HEK293 (cell line): Measurements from ENCODE around the gene ZNF70.

Experiments used
- CTCF ChIA-PET: fragments of 350-600 bp; formaldehyde crosslinking; extraction: SDS; loops from one replicate; lab custom pipeline; 2021; ENCODE audit warnings: antibody characterized with exemption; lab: Yijun Ruan, JAX
- POLR2A ChIA-PET: fragments of 300-600 bp; formaldehyde crosslinking; extraction: SDS; loops from one replicate; lab custom pipeline; 2020; ENCODE audit warnings: antibody characterized with exemption, inconsistent platforms; lab: Yijun Ruan, JAX
- H3K27ac ChIP-seq: fragments of 200-500 bp; sonication (Bioruptor generic); 2 replicates; pipeline ENCODE4 v1.5.1; 2014; ENCODE audit warnings: low read depth, low read length, control low read depth, inconsistent platforms; ENCODE audit errors: extremely low read depth
- H3K36me3 ChIP-seq, 2 experiments: fragments of 200-500 bp in 1 of 2; sonication (Bioruptor generic) in 1 of 2; 1 replicate in 1 of 2; 2 replicates in 1 of 2; pipeline ENCODE4 v1.5.1; 2014 to 2017; ENCODE audit warnings: inconsistent platforms in 2 of 2, low read length in 2 of 2; ENCODE audit not compliant: control insufficient read depth in 2 of 2, insufficient read depth in 1 of 2
- H3K4me1 ChIP-seq: fragments of 200-500 bp; sonication (Bioruptor generic); 2 replicates; pipeline ENCODE4 v1.5.1; 2014; ENCODE audit warnings: mild to moderate bottlenecking, low read length, inconsistent platforms; ENCODE audit not compliant: control insufficient read depth, insufficient read depth
- H3K4me3 ChIP-seq: 2 replicates; pipeline ENCODE4 v1.5.1; 2011; ENCODE audit warnings: low read depth, mild to moderate bottlenecking, control low read depth, low read length, moderate library complexity
- H3K9me3 ChIP-seq: fragments of 200-500 bp; sonication (Bioruptor generic); 2 replicates; pipeline ENCODE4 v1.5.1; 2014; ENCODE audit warnings: low read depth, low read length, inconsistent platforms; ENCODE audit not compliant: control insufficient read depth, insufficient read depth
- CTCF ChIP-seq: fragments of 450-650 bp; formaldehyde crosslinking; IDR thresholded peaks from 2 replicates; pipeline ENCODE4 v1.5.1; 2016; ENCODE audit warnings: missing biosample characterization, missing genetic modification characterization
- MZF1 ChIP-seq: fragments of 450-650 bp; formaldehyde crosslinking; IDR thresholded peaks from 2 replicates; pipeline ENCODE4 v1.5.1; 2017; ENCODE audit warnings: missing biosample characterization, missing genetic modification characterization, borderline replicate concordance
- ZBTB17 ChIP-seq: fragments of 450-650 bp; formaldehyde crosslinking; IDR thresholded peaks from 2 replicates; pipeline ENCODE4 v1.5.1; 2016; ENCODE audit warnings: missing biosample characterization, missing genetic modification characterization
- ZBTB48 ChIP-seq: fragments of 450-650 bp; formaldehyde crosslinking; IDR thresholded peaks from 2 replicates; pipeline ENCODE4 v1.5.1; 2016; ENCODE audit warnings: missing biosample characterization, missing genetic modification characterization
- ZFP69B ChIP-seq: fragments of 450-650 bp; formaldehyde crosslinking; IDR thresholded peaks from 2 replicates; pipeline ENCODE4 v1.5.1; 2016; ENCODE audit warnings: missing biosample characterization, missing genetic modification characterization
- ZNF311 ChIP-seq: fragments of 450-650 bp; formaldehyde crosslinking; IDR thresholded peaks from 2 replicates; pipeline ENCODE4 v1.5.1; 2017; ENCODE audit warnings: missing biosample characterization, missing genetic modification characterization, borderline replicate concordance
- ZNF354C ChIP-seq: fragments of 450-650 bp; formaldehyde crosslinking; IDR thresholded peaks from 2 replicates; pipeline ENCODE4 v1.5.1; 2016; ENCODE audit warnings: missing biosample characterization, missing genetic modification characterization, low read depth, borderline replicate concordance
- ZNF416 ChIP-seq: fragments of 450-650 bp; formaldehyde crosslinking; IDR thresholded peaks from 2 replicates; pipeline ENCODE4 v1.5.1; 2016; ENCODE audit warnings: missing biosample characterization, missing genetic modification characterization
- ZNF48 ChIP-seq: fragments of 450-650 bp; formaldehyde crosslinking; IDR thresholded peaks from 2 replicates; pipeline ENCODE4 v1.5.1; 2016; ENCODE audit warnings: missing biosample characterization, missing genetic modification characterization
- ZNF549 ChIP-seq: fragments of 450-650 bp; IDR thresholded peaks from 2 replicates; pipeline ENCODE4 v1.5.1; 2018; ENCODE audit warnings: missing biosample characterization, missing genetic modification characterization, mild to moderate bottlenecking, inconsistent platforms, moderate library complexity
- ZNF560 ChIP-seq: fragments of 450-650 bp; formaldehyde crosslinking; IDR thresholded peaks from 2 replicates; pipeline ENCODE4 v1.5.1; 2017; ENCODE audit warnings: missing biosample characterization, missing genetic modification characterization, borderline replicate concordance
- ZNF701 ChIP-seq: fragments of 450-650 bp; formaldehyde crosslinking; IDR thresholded peaks from 2 replicates; pipeline ENCODE4 v1.5.1; 2016; ENCODE audit warnings: missing biosample characterization, missing genetic modification characterization
- ZNF768 ChIP-seq: fragments of 450-650 bp; formaldehyde crosslinking; IDR thresholded peaks from 2 replicates; pipeline ENCODE4 v1.5.1; 2018; ENCODE audit warnings: missing biosample characterization, mild to moderate bottlenecking, missing genetic modification characterization
- TF ChIP-seq, protein P1 (sequence below): fragments of 450-650 bp; formaldehyde crosslinking; IDR thresholded peaks from 2 replicates; pipeline ENCODE4 v1.5.1; 2016; ENCODE audit warnings: missing biosample characterization, missing genetic modification characterization
- TF ChIP-seq, protein P2 (sequence below): fragments of 450-650 bp; formaldehyde crosslinking; IDR thresholded peaks from 2 replicates; pipeline ENCODE4 v1.5.0; 2017; ENCODE audit warnings: missing biosample characterization, missing genetic modification characterization, borderline replicate concordance
- TF ChIP-seq, protein P3 (sequence below): fragments of 450-650 bp; formaldehyde crosslinking; IDR thresholded peaks from 2 replicates; pipeline ENCODE4 v1.5.1; 2017; ENCODE audit warnings: missing biosample characterization, missing genetic modification characterization

Gene ZNF70

GRCh38 chr22:23777776-23778576 is 27.1 kb upstream of the ZNF70 start:
- CTCF ChIA-PET, result interaction anchor here (0.7 to 1.1 kb wide), 2 partner anchors 72 to 94 kb away, joined by 3 to 4 read pairs; no protein-coding TSS in a partner anchor
- POLR2A ChIA-PET, result interaction anchor here (0.8 to 2.1 kb wide), 3 partner anchors 10 to 136 kb away, joined by 3 to 6 read pairs (median 4); partner anchors contain the start of gene CHCHD10
- Histone ChIP-seq H3K9me3 (no peaks in the 10 kb centered on the region), H3K27ac (no peak overlapping the region), H3K4me1 (no peaks in the 10 kb centered on the region; the same call in 1 of the 2 replicates), H3K36me3 (no peaks in the 10 kb centered on the region), H3K4me3 (no peak overlapping the region)
- TF ChIP-seq ZBTB17 (peak; percentile 86), ZNF560 (tag by site-specific recombination) (no peak), ZNF768 (tag by site-specific recombination) (peak; percentile 84; the same call in 1 of the 2 replicates), ZBTB48 (tag by site-specific recombination) (peak; percentile 91)
- TF ChIP-seq, protein P1, sequence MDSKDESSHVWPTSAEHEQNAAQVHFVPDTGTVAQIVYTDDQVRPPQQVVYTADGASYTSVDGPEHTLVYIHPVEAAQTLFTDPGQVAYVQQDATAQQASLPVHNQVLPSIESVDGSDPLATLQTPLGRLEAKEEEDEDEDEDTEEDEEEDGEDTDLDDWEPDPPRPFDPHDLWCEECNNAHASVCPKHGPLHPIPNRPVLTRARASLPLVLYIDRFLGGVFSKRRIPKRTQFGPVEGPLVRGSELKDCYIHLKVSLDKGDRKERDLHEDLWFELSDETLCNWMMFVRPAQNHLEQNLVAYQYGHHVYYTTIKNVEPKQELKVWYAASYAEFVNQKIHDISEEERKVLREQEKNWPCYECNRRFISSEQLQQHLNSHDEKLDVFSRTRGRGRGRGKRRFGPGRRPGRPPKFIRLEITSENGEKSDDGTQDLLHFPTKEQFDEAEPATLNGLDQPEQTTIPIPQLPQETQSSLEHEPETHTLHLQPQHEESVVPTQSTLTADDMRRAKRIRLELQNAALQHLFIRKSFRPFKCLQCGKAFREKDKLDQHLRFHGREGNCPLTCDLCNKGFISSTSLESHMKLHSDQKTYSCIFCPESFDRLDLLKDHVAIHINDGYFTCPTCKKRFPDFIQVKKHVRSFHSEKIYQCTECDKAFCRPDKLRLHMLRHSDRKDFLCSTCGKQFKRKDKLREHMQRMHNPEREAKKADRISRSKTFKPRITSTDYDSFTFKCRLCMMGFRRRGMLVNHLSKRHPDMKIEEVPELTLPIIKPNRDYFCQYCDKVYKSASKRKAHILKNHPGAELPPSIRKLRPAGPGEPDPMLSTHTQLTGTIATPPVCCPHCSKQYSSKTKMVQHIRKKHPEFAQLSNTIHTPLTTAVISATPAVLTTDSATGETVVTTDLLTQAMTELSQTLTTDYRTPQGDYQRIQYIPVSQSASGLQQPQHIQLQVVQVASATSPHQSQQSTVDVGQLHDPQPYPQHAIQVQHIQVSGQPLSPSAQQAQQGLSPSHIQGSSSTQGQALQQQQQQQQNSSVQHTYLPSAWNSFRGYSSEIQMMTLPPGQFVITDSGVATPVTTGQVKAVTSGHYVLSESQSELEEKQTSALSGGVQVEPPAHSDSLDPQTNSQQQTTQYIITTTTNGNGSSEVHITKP (tag by site-specific recombination), result peak; percentile 35; the same call in 1 of the 2 replicates

DNA sequence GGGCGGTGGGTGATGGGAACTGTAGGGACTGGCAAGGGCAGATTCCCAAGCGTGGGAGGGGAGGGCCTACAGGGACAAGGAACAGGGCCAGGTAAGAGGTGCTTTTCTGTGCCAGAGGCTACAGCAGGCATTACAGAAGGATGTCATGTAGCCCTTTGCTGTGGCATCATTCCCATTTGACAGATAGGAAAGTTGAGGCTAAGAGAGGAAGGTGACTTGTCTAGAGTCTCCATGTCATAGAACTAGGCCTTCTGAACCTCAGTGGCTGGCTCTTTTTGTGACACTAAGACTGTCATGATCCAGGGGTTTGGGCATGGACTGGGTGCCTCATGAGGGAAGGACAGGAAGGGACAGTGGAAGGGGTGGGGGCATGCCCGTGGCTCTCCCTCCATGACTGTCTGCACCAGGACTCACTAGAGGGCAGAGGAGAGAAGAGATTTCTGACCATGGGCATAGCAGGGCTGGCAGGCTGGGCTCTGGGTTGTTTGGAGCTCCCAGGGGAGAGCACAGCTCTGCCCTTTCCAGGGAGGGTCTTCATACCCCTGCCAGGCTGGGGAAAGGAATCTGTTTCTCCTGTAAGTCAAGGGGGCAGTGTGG is 25.0 kb upstream of the ZNF70 start:
- POLR2A ChIA-PET, result interaction anchor here (0.7 to 2.4 kb wide), 3 partner anchors 59 to 82 kb away, joined by 4 to 11 read pairs (median 5); partner anchors contain the start of gene SLC2A11
- H3K4me1 ChIP-seq, result peaks cover 3% of the 10 kb centered on the region
- CTCF ChIA-PET, result interaction anchor here (0.6 to 1.8 kb wide), 6 partner anchors 9 to 1006 kb away, joined by 3 to 9 read pairs (median 5); no protein-coding TSS in a partner anchor
- no peaks in the 10 kb centered on the region for H3K9me3 ChIP-seq
- no peak overlapping the region for H3K4me3 ChIP-seq
- H3K36me3 ChIP-seq, result no peaks in the 10 kb centered on the region
- H3K27ac ChIP-seq, result no peak overlapping the region
- TF ChIP-seq MZF1 (tag by site-specific recombination), result no peak
- TF ChIP-seq, protein P2, sequence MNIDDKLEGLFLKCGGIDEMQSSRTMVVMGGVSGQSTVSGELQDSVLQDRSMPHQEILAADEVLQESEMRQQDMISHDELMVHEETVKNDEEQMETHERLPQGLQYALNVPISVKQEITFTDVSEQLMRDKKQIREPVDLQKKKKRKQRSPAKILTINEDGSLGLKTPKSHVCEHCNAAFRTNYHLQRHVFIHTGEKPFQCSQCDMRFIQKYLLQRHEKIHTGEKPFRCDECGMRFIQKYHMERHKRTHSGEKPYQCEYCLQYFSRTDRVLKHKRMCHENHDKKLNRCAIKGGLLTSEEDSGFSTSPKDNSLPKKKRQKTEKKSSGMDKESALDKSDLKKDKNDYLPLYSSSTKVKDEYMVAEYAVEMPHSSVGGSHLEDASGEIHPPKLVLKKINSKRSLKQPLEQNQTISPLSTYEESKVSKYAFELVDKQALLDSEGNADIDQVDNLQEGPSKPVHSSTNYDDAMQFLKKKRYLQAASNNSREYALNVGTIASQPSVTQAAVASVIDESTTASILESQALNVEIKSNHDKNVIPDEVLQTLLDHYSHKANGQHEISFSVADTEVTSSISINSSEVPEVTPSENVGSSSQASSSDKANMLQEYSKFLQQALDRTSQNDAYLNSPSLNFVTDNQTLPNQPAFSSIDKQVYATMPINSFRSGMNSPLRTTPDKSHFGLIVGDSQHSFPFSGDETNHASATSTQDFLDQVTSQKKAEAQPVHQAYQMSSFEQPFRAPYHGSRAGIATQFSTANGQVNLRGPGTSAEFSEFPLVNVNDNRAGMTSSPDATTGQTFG (tag by site-specific recombination), result no peak
- no peak for TF ChIP-seq ZNF701 (tag by site-specific recombination)
- no peak for TF ChIP-seq ZNF354C (tag by site-specific recombination)
- no peak for TF ChIP-seq ZNF416
- TF ChIP-seq ZNF48, result no peak
- TF ChIP-seq ZNF549 (tag by site-specific recombination), result no peak
- TF ChIP-seq, protein P3, sequence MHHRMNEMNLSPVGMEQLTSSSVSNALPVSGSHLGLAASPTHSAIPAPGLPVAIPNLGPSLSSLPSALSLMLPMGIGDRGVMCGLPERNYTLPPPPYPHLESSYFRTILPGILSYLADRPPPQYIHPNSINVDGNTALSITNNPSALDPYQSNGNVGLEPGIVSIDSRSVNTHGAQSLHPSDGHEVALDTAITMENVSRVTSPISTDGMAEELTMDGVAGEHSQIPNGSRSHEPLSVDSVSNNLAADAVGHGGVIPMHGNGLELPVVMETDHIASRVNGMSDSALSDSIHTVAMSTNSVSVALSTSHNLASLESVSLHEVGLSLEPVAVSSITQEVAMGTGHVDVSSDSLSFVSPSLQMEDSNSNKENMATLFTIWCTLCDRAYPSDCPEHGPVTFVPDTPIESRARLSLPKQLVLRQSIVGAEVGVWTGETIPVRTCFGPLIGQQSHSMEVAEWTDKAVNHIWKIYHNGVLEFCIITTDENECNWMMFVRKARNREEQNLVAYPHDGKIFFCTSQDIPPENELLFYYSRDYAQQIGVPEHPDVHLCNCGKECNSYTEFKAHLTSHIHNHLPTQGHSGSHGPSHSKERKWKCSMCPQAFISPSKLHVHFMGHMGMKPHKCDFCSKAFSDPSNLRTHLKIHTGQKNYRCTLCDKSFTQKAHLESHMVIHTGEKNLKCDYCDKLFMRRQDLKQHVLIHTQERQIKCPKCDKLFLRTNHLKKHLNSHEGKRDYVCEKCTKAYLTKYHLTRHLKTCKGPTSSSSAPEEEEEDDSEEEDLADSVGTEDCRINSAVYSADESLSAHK (tag by site-specific recombination), result no peak
- no peak for TF ChIP-seq CTCF
- TF ChIP-seq ZFP69B (tag by site-specific recombination), result no peak
- no peak for TF ChIP-seq ZNF311 (tag by site-specific recombination)
